GM12878 (cell line): ENCODE data around the gene MCAT. TPM values are rescaled to one million over a fixed set of nuclear protein-coding genes. Genes with fewer than 3 reads are reported as not detected.

Experiments
- ATAC-seq: fragments of 200-7000 bp; cut with Tn5 transposase; 3 replicates; pipeline ENCODE4 v1.9.1; 2020; ENCODE audit warnings: mild to moderate bottlenecking, moderate library complexity
- BruUV-seq: library from RNA; stranded (reverse); fragments of 400-500 nt; replicated peaks from 2 replicates; lab custom pipeline; 2021; lab: Mats Ljungman, UMichigan
- CTCF ChIA-PET: fragments of 300-600 bp; sonication (Branson Sonifier 250); formaldehyde crosslinking; extraction: SDS; loops from one replicate; lab custom pipeline; 2021; ENCODE audit warnings: inconsistent platforms; lab: Yijun Ruan, JAX
- POLR2A ChIA-PET: fragments of 350-600 bp; formaldehyde crosslinking; extraction: SDS; loops from one replicate; lab custom pipeline; 2021; ENCODE audit warnings: inconsistent platforms; lab: Charles Lee
- RAD21 ChIA-PET: fragments of 300-600 bp; sonication (Branson Sonifier 250); formaldehyde crosslinking; loops from one replicate; lab custom pipeline; 2023; ENCODE audit warnings: antibody characterized with exemption; ENCODE audit not compliant: unreplicated experiment; lab: Charles Lee
- SMC1A ChIA-PET: fragments of 300-600 bp; sonication (Branson Sonifier 250); formaldehyde crosslinking; loops from one replicate; lab custom pipeline; 2023; ENCODE audit not compliant: unreplicated experiment, uncharacterized antibody; lab: Charles Lee
- DNase-seq: peaks from one replicate; pipeline ENCODE4 v3.0.0-alpha.2; 2011; ENCODE audit warnings: low read depth, low spot score
- FAIRE-seq: peaks from 3 replicates; lab custom pipeline; 2011; peaks lifted over from hg19 to GRCh38; lab: Jason Lieb, UNC
- H2AFZ ChIP-seq: 2 replicates; pipeline ENCODE4 v1.6.0; 2011; ENCODE audit warnings: low read depth, low read length, control low read depth; ENCODE audit not compliant: control insufficient read depth
- H3K27ac ChIP-seq: 2 replicates; pipeline ENCODE4 v1.5.1; 2011; ENCODE audit warnings: control low read depth; ENCODE audit not compliant: control insufficient read depth, insufficient read depth
- H3K27me3 ChIP-seq, 2 experiments: replicated peaks in 1 of 2; 2 replicates each; pipeline versions ENCODE4 v1.6.0 to v1.6.1; 2011; ENCODE audit warnings: low read length in 1 of 2; ENCODE audit not compliant: control insufficient read depth in 2 of 2, insufficient read depth in 2 of 2
- H3K36me3 ChIP-seq, 2 experiments: 2 replicates each; pipeline ENCODE4 v1.5.1; 2011; ENCODE audit warnings: low read length in 1 of 2; ENCODE audit not compliant: control insufficient read depth in 2 of 2, insufficient read depth in 2 of 2
- H3K4me1 ChIP-seq: 2 replicates; pipeline ENCODE4 v1.6.1; 2011; ENCODE audit warnings: mild to moderate bottlenecking, low read length, moderate library complexity, mixed read lengths; ENCODE audit not compliant: control insufficient read depth, insufficient read depth
- H3K4me2 ChIP-seq: 2 replicates; pipeline ENCODE4 v1.6.0; 2011; ENCODE audit warnings: control low read depth; ENCODE audit not compliant: control insufficient read depth, insufficient read depth
- H3K4me3 ChIP-seq: fragments of 200-600 bp; sonication (generic); 2 replicates; pipeline ENCODE4 v1.5.1; 2016
- H3K79me2 ChIP-seq: 2 replicates; pipeline ENCODE4 v1.6.0; 2011; ENCODE audit warnings: low read length; ENCODE audit not compliant: control insufficient read depth, insufficient read depth
- H3K9ac ChIP-seq: 2 replicates; pipeline ENCODE4 v1.8.0; 2011; ENCODE audit warnings: low read length, control low read depth, mixed read lengths; ENCODE audit not compliant: control insufficient read depth, insufficient read depth
- H3K9me3 ChIP-seq: replicated peaks from 3 replicates; pipeline ENCODE4 v1.5.1; 2011; ENCODE audit warnings: mild to moderate bottlenecking, low read length; ENCODE audit not compliant: control insufficient read depth, insufficient read depth
- H4K20me1 ChIP-seq: 2 replicates; pipeline ENCODE4 v1.6.0; 2011; ENCODE audit not compliant: control insufficient read depth, insufficient read depth
- CHD1 ChIP-seq: IDR thresholded peaks from 2 replicates; pipeline ENCODE4 v1.6.1; 2012; ENCODE audit warnings: low read depth, low read length, improper control_type of control experiment
- CHD4 ChIP-seq: fragments of 200-600 bp; sonication (generic); IDR thresholded peaks from 2 replicates; pipeline ENCODE4 v1.6.1; 2016; ENCODE audit warnings: mild to moderate bottlenecking
- CTCF ChIP-seq, 3 experiments: IDR thresholded peaks in 2 of 3; conservative IDR thresholded peaks in 1 of 3; 2 replicates each; pipeline ENCODE4 v1.5.1; 2011; ENCODE audit warnings: low read depth in 3 of 3, low read length in 3 of 3, mild to moderate bottlenecking in 3 of 3, control low read depth in 2 of 3, moderate library complexity in 2 of 3, inconsistent platforms in 1 of 3, mixed read lengths in 1 of 3; ENCODE audit not compliant: control insufficient read depth in 2 of 3, insufficient read depth in 1 of 3; ENCODE audit errors: extremely low read depth in 1 of 3
- EZH2 ChIP-seq: IDR thresholded peaks from 2 replicates; pipeline ENCODE4 v1.6.1; 2012; ENCODE audit warnings: low read depth, mild to moderate bottlenecking, control low read depth, inconsistent platforms, low read length, borderline replicate concordance; ENCODE audit not compliant: control insufficient read depth
- IRF4 ChIP-seq: IDR thresholded peaks from 2 replicates; pipeline ENCODE4 v1.6.1; 2011; ENCODE audit warnings: low read depth, low read length
- IRF5 ChIP-seq: fragments of 450-650 bp; IDR thresholded peaks from 2 replicates; pipeline ENCODE4 v1.6.1; 2017; ENCODE audit warnings: borderline replicate concordance
- MAX ChIP-seq: IDR thresholded peaks from 2 replicates; pipeline ENCODE4 v1.6.1; 2012; ENCODE audit warnings: low read depth, low read length, improper control_type of control experiment
- NBN ChIP-seq: fragments of 450-650 bp; IDR thresholded peaks from 2 replicates; pipeline ENCODE4 v1.6.1; 2016
- RUNX3 ChIP-seq: IDR thresholded peaks from 2 replicates; pipeline ENCODE4 v1.6.1; 2012; ENCODE audit warnings: low read length, inconsistent platforms
- SIN3A ChIP-seq: IDR thresholded peaks from 2 replicates; pipeline ENCODE4 v1.6.1; 2012; ENCODE audit warnings: low read depth, low read length, improper control_type of control experiment
- YY1 ChIP-seq: IDR thresholded peaks from 2 replicates; pipeline ENCODE4 v1.6.1; 2011; ENCODE audit warnings: low read depth, mild to moderate bottlenecking, low read length
- WGBS: methylation state at CpG from one replicate; pipeline ENCODE4 v1.1.6; 2016; ENCODE audit warnings: low lambda C conversion rate; ENCODE audit not compliant: insufficient replicate concordance, insufficient coverage; ENCODE audit errors: missing lambda C conversion rate; 5-methylcytosine and 5-hydroxymethylcytosine counted together
- in situ Hi-C: fragments of 300-500 bp; cut with MboI; formaldehyde crosslinking; loops from 9 replicates; pipeline ENCODE4 v1.14.3; 2018; ENCODE audit warnings: mixed read lengths
- intact Hi-C: fragments of 100-400 bp; cut with micrococcal nuclease; formaldehyde crosslinking; loops from one replicate; pipeline ENCODE4 v1.14.2; 2022; ENCODE audit not compliant: unreplicated experiment
- polyA plus RNA-seq, 11 experiments: library from polyadenylated mRNA; depleted of rRNA in 4 of 11; unstranded in 6 of 11; stranded (reverse) in 5 of 11; fragments of >200 nt; fragmentation: Nextera tagmentation in 4 of 11; fragmentation: Illumina TruSeq in 1 of 11; extraction: Ambion mirVana in 4 of 11; extraction: Trizol in 1 of 11; gene quantifications; 1 replicate in 1 of 11; 2 replicates in 10 of 11; pipeline versions ENCODE4 v1.2.1 to v1.2.3, GENCODE V29; 2011 to 2016; ENCODE audit warnings: inconsistent platforms in 2 of 11, missing spikeins in 2 of 11, low read depth in 1 of 11
- total RNA-seq, 4 experiments: library from RNA; depleted of rRNA in 3 of 4; stranded (reverse); fragments of >200 nt in 3 of 4; fragmentation: Illumina TruSeq in 1 of 4; extraction: Trizol in 1 of 4; gene quantifications; 2 replicates each; pipeline versions ENCODE4 v1.2.1 to v1.2.3, GENCODE V29; 2013 to 2021

The MCAT gene
- total and polyA plus RNA-seq, 10 of the 15 experiments (the other 5 are each of a cell fraction or from before 2014, with no cell fraction given), result 3.6 to 29.1 (median 19.3) TPM

GRCh38 chr22:43179911-43180195 is 36.7 kb upstream of the MCAT start:
- in situ Hi-C loops, result no loop called here

More at GRCh38 chr22:43179911-43180195, 36.7 kb upstream of the MCAT start:
- TF ChIP-seq NBN (no peak), IRF5 (no peak), YY1 (no peak), IRF4 (no peak), EZH2 (no peak), RUNX3 (no peak), CTCF (IDR thresholded peaks at IDR 0.05 in 2 of 3, conservative IDR thresholded peaks at IDR 0.05 in 1 of 3; ENCODE audit: control insufficient read depth in 2 of 3, extremely low read depth in 1 of 3, insufficient read depth in 1 of 3, low read depth in 3 of 3, low read length in 3 of 3) (no peak), SIN3A (no peak), CHD4 (no peak), MAX (no peak), CHD1 (no peak)
- peaks cover 2% of the 10 kb centered on the region; the same call in 1 of the 2 replicates for H3K79me2 ChIP-seq
- H3K9ac ChIP-seq, result no peak overlapping the region
- H3K9me3 ChIP-seq, result no peaks in the 10 kb centered on the region
- CTCF ChIA-PET, result no interaction called here
- SMC1A ChIA-PET, result no interaction called here
- intact Hi-C loops, result no loop called here
- RAD21 ChIA-PET, result no interaction called here
- H3K4me3 ChIP-seq, result no peak overlapping the region
- 98% methylated on average over 15 of the region's 15 CpGs for WGBS
- ATAC-seq (no peak), FAIRE-seq (no peak), DNase-seq (no peak)
- H2AFZ ChIP-seq, result no peak overlapping the region
- no peak overlapping the region for H3K4me2 ChIP-seq
- no peak overlapping the region for H3K27ac ChIP-seq
- H3K4me1 ChIP-seq, result no peaks in the 10 kb centered on the region; the same call in 1 of the 2 replicates
- H4K20me1 ChIP-seq, result no peaks in the 10 kb centered on the region
- no peaks in the 10 kb centered on the region for H3K27me3 ChIP-seq
- POLR2A ChIA-PET, result no interaction called here
- H3K36me3 ChIP-seq, result peaks cover 7% of the 10 kb centered on the region in 2 experiments; a peak in 3 of 4 replicates
- BruUV-seq, result no TSS peak
